Measurements from ENCODE around the gene SLC9A9.

- TF ChIP-seq CTCF (IDR thresholded peaks at IDR 0.05) (no peak), EP300 (IDR thresholded peaks at IDR 0.05) (no peak), POLR2A (IDR thresholded peaks at IDR 0.05) (no peak)
Observed at GRCh38 chr3:143329567-143330211, 518.6 kb downstream of the SLC9A9 start.
